Measurements from ENCODE around the gene HDAC8. TPM values are rescaled to one million over a fixed set of nuclear protein-coding genes. Genes with fewer than 3 reads are reported as not detected.

HDAC8 gene
- total RNA-seq, 6 experiments from 2014 or later: 12.6 to 19.4 (median 17.0) TPM

- no peaks in the 10 kb centered on the region for H3K9me3 ChIP-seq
- intact Hi-C loops (cut with DNase I): no loop called here
- ATAC-seq: no peak
- no peaks in the 10 kb centered on the region for H3K27me3 ChIP-seq
- DNase-seq: no peak
- no peaks in the 10 kb centered on the region for H3K4me1 ChIP-seq
- H3K4me3 ChIP-seq: no peak overlapping the region
- WGBS (ENCODE audit: insufficient coverage, low coverage, low lambda C conversion rate, missing lambda C conversion rate): 80% methylated on average over 6 of the region's 8 CpGs
- H3K36me3 ChIP-seq: no peaks in the 10 kb centered on the region
- TF ChIP-seq POLR2A (IDR thresholded peaks at IDR 0.05) (no peak), CTCF (IDR thresholded peaks at IDR 0.05) (no peak)
- no peak overlapping the region for H3K27ac ChIP-seq
These were observed 220.9 kb downstream of the HDAC8 start for GRCh38 chrX:72351606-72352334.

- no peak for DNase-seq
- Histone ChIP-seq H3K27me3 (no peaks in the 10 kb centered on the region), H3K4me3 (no peak overlapping the region), H3K36me3 (no peaks in the 10 kb centered on the region), H3K9me3 (no peaks in the 10 kb centered on the region), H3K4me1 (no peaks in the 10 kb centered on the region), H3K27ac (no peak overlapping the region)
- WGBS (ENCODE audit: insufficient coverage, low coverage, low lambda C conversion rate, missing lambda C conversion rate): 64% methylated on average over 2 of the region's 3 CpGs
- ATAC-seq: no peak
- TF ChIP-seq CTCF (IDR thresholded peaks at IDR 0.05) (no peak), POLR2A (IDR thresholded peaks at IDR 0.05) (no peak)
- intact Hi-C loops (cut with DNase I): no loop called here
These were observed 223.5 kb downstream of the HDAC8 start for GRCh38 chrX:72349190-72349589.

- WGBS (ENCODE audit: insufficient coverage, low coverage, low lambda C conversion rate, missing lambda C conversion rate): 70% methylated on average over 3 of the region's 5 CpGs
- Histone ChIP-seq H3K4me3 (no peak overlapping the region), H3K27me3 (no peaks in the 10 kb centered on the region), H3K9me3 (no peaks in the 10 kb centered on the region), H3K27ac (no peak overlapping the region), H3K36me3 (no peaks in the 10 kb centered on the region), H3K4me1 (no peaks in the 10 kb centered on the region)
- intact Hi-C loops (cut with DNase I): no loop called here
- DNase-seq: no peak
- ATAC-seq: no peak
- TF ChIP-seq POLR2A (IDR thresholded peaks at IDR 0.05) (no peak), CTCF (IDR thresholded peaks at IDR 0.05) (no peak)
These were observed 224.2 kb downstream of the HDAC8 start for GRCh38 chrX:72348247-72348979.

- no peaks in the 10 kb centered on the region for H3K27me3 ChIP-seq
- intact Hi-C loops (cut with DNase I): no loop called here
- no peak overlapping the region for H3K27ac ChIP-seq
- H3K4me1 ChIP-seq: no peaks in the 10 kb centered on the region
- DNase-seq (no peak), ATAC-seq (no peak)
- H3K4me3 ChIP-seq: no peak overlapping the region
- WGBS (ENCODE audit: insufficient coverage, low coverage, low lambda C conversion rate, missing lambda C conversion rate): 50% methylated on average over 2 of the region's 2 CpGs
- no peak for TF ChIP-seq POLR2A (IDR thresholded peaks at IDR 0.05)
- TF ChIP-seq CTCF (IDR thresholded peaks at IDR 0.05): no peak
- no peaks in the 10 kb centered on the region for H3K9me3 ChIP-seq
- no peaks in the 10 kb centered on the region for H3K36me3 ChIP-seq
These were observed 225.3 kb downstream of the HDAC8 start for GRCh38 chrX:72347366-72347765.
